ENCODE results near the gene SLCO4A1.

SLCO4A1 gene

DNA sequence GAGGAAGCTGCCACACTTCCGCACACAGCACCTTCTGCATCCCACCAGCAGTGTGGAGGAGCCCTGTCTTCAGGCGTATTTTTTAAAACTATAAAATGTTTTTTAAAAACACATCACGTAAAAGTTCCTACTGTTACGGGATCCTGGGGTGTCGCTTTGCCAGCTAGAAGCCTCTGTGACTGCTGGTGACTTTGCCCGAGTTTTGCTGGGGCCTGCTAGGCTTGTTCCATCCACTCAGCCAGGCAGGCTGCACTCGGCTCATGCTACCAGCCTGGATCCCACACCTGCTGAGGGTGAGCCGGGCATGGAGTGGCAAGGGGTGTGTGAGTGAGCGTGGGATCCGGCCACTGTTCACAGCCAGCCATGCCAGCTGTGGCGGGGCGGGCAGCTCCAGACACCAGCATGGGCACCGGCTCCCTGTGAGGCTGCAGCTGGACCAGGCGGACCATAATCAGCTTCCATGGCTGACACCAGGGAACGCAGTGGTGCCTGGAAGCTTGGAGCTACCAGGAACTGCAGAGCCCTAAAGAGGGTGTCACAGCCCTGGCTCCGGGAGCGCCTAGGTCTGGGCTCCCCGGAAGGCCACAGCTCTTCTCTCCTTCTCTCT is 12.3 kb upstream of the SLCO4A1 start:
- Histone ChIP-seq H3K27ac (ENCODE audit: low read depth, low read length) (no peak overlapping the region), H3K36me3 (ENCODE audit: control insufficient read depth, insufficient read depth, low read length) (no peaks in the 10 kb centered on the region), H3K4me3 (ENCODE audit: low read length) (no peak overlapping the region), H3K9ac (ENCODE audit: low read length) (no peak overlapping the region), H3K27me3 (ENCODE audit: control insufficient read depth, insufficient read depth, low read length) (no peaks in the 10 kb centered on the region), H3K4me1 (ENCODE audit: control insufficient read depth, insufficient read depth, low read length) (no peaks in the 10 kb centered on the region)

- Histone ChIP-seq H3K27ac (ENCODE audit: low read depth, low read length) (no peak overlapping the region), H3K36me3 (ENCODE audit: control insufficient read depth, insufficient read depth, low read length) (no peaks in the 10 kb centered on the region), H3K9ac (ENCODE audit: low read length) (no peak overlapping the region), H3K27me3 (ENCODE audit: control insufficient read depth, insufficient read depth, low read length) (no peaks in the 10 kb centered on the region), H3K4me1 (ENCODE audit: control insufficient read depth, insufficient read depth, low read length) (no peaks in the 10 kb centered on the region), H3K4me3 (ENCODE audit: low read length) (no peak overlapping the region)
Measured at GRCh38 chr20:62631336-62632308, 10.7 kb upstream of the SLCO4A1 start.

DNA sequence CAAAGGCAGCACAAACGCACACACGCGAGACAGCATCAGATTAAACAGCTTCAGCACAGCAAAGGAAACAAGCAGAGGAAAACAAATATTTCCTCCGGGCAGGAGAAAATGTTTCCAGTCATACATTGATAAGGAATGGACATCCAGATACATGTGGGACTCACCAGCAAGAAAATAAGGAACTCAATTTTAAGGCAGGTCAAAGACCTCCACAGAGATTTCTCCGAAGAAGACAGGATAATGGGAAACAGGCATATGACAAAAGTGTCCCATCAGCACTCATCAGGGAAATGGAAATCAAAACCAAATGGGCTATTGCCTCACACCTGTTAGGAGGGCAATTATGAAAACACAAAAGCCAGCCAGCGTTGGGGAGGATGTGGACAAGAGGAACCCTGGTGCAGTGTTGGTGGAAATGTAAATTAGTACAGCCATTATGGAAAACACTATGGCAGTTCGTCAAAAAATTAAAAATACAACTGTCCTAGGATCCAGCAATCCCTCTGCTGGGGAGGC is 9.7 kb upstream of the SLCO4A1 start:
- no peak overlapping the region for H3K27ac ChIP-seq (ENCODE audit: low read depth, low read length)

DNA sequence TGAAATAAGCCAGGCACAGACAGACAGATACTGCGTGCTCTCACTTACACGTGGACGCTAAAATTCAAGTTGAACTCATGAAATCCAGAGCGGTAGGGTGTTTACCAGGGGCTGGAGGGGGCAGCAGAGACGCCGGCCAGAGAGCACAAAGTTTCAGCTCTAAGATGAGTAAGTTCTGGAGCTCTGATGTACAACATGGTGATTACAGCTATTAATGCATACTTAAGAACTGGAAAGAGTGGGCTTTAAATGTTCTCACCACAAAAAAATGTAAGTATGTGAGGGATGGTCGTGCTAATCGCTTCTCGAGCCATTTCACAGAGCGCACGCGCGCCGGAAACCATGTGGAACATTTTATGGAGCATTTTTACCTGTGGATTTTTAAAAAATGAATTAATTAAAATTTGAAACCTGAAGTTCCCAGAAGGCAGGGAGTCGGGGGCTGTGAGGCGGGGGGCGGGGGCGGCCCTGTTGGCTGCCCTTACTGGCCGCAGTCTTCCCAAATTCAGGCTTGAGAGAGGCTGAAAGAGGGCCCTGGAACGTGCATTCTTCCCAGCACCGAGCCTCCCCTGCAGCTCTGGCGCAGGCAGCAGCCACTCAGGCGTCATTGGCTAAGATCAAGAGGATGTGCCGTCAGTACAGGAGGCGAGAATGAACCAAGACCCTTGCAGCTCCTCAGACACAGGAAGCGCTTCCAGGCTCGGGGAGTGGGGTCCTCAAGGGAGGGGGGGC is 8.5 kb upstream of the SLCO4A1 start:
- no peaks in the 10 kb centered on the region for H3K4me1 ChIP-seq (ENCODE audit: control insufficient read depth, insufficient read depth, low read length)
- no peak overlapping the region for H3K9ac ChIP-seq (ENCODE audit: low read length)
- no peaks in the 10 kb centered on the region for H3K36me3 ChIP-seq (ENCODE audit: control insufficient read depth, insufficient read depth, low read length)
- H3K27me3 ChIP-seq (ENCODE audit: control insufficient read depth, insufficient read depth, low read length) = no peaks in the 10 kb centered on the region
- H3K27ac ChIP-seq (ENCODE audit: low read depth, low read length) = no peak overlapping the region
- H3K4me3 ChIP-seq (ENCODE audit: low read length) = no peak overlapping the region

More for the DNA sequence above, 9.7 kb upstream of the SLCO4A1 start:
- no peak overlapping the region for H3K4me3 ChIP-seq (ENCODE audit: low read length)
- H3K36me3 ChIP-seq (ENCODE audit: control insufficient read depth, insufficient read depth, low read length) = no peaks in the 10 kb centered on the region
- H3K27me3 ChIP-seq (ENCODE audit: control insufficient read depth, insufficient read depth, low read length) = no peaks in the 10 kb centered on the region
- no peak overlapping the region for H3K9ac ChIP-seq (ENCODE audit: low read length)
- H3K4me1 ChIP-seq (ENCODE audit: control insufficient read depth, insufficient read depth, low read length) = no peaks in the 10 kb centered on the region

DNA sequence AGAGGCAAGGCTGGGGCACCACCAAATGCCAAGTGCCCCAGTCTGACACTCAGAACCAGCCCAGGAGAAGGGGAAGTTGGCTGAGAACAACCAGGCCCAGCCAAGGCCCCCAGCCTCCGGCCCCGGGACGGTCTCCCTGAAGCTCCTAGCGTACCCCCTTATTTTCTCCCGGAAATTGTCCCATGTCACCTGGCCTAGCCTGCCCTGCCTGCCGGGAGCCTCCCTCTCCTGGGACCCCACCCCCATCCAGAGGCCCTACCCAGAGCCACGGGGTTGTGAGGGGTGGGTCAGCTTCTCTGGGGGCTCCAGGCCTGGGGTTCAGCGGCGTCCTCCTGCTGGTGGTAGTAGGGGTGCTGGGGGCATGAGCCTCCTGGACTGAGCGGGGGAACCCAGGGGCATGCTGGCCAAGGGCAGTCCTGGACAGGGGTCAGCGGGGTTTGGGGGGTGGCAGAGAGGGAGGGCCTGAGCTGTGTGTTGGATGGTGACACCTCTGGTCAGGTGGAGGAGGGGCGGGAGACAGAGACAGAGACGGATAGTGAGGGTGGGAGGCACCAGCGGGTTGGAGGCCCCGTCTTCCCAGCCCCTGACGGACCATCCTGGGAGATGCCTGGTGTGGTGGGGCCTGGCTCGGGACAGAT is 7.9 kb upstream of the SLCO4A1 start:
- H3K27ac ChIP-seq (ENCODE audit: low read depth, low read length) = no peak overlapping the region
- H3K4me3 ChIP-seq (ENCODE audit: low read length) = no peak overlapping the region
- no peaks in the 10 kb centered on the region for H3K4me1 ChIP-seq (ENCODE audit: control insufficient read depth, insufficient read depth, low read length)
- no peaks in the 10 kb centered on the region for H3K36me3 ChIP-seq (ENCODE audit: control insufficient read depth, insufficient read depth, low read length)
- H3K27me3 ChIP-seq (ENCODE audit: control insufficient read depth, insufficient read depth, low read length) = no peaks in the 10 kb centered on the region
- H3K9ac ChIP-seq (ENCODE audit: low read length) = no peak overlapping the region

DNA sequence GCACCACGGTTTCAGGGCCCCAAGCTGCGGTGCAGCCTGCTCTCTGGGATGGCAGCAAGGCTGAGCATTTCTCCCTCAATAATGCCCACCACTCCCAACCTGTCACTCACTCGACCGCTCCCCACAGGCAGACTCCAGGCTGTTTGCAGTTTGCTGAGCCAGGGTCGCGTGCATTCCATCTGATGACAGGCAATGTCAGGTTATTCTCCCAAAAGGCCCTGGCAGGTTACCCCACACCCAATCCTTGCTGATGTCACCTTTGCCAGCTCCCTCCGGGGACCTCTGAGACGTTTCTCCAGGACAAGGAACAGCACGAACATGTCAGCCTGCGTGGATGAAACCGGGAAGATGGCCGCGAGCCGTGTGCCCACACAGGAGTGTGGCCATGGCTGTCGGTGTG is 7.1 kb upstream of the SLCO4A1 start:
- no peaks in the 10 kb centered on the region for H3K27me3 ChIP-seq (ENCODE audit: control insufficient read depth, insufficient read depth, low read length)

GRCh38 chr20:62635852-62636251 is 6.5 kb upstream of the SLCO4A1 start:
- no peaks in the 10 kb centered on the region for H3K4me1 ChIP-seq (ENCODE audit: control insufficient read depth, insufficient read depth, low read length)
- no peak overlapping the region for H3K4me3 ChIP-seq (ENCODE audit: low read length)
- no peak overlapping the region for H3K27ac ChIP-seq (ENCODE audit: low read depth, low read length)
- H3K36me3 ChIP-seq (ENCODE audit: control insufficient read depth, insufficient read depth, low read length) = no peaks in the 10 kb centered on the region
- H3K9ac ChIP-seq (ENCODE audit: low read length) = no peak overlapping the region
- H3K27me3 ChIP-seq (ENCODE audit: control insufficient read depth, insufficient read depth, low read length) = no peaks in the 10 kb centered on the region

More for the DNA sequence above, 7.1 kb upstream of the SLCO4A1 start:
- Histone ChIP-seq H3K9ac (ENCODE audit: low read length) (no peak overlapping the region), H3K36me3 (ENCODE audit: control insufficient read depth, insufficient read depth, low read length) (no peaks in the 10 kb centered on the region), H3K4me1 (ENCODE audit: control insufficient read depth, insufficient read depth, low read length) (no peaks in the 10 kb centered on the region), H3K27ac (ENCODE audit: low read depth, low read length) (no peak overlapping the region), H3K4me3 (ENCODE audit: low read length) (no peak overlapping the region)

DNA sequence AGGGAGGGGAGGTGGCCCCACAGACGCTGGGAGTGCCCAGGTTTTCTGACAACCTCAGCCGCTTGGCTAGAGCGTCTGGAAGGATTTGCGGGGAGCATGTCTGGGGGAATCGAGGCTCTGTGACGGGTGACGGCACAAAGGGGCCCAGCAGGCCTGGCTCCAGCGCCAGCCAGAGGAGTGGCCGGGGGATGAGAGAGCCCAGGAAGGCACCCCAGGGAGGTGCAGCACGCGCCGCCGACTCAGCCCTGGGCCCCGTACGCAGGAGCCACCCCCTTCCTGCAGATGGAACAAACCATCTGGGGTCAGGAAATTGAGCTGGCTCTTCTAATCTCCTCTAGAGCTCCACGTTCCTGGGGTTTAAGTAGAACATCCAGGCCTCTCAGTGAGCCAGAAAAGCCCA is 5.9 kb upstream of the SLCO4A1 start:
- no peak overlapping the region for H3K9ac ChIP-seq (ENCODE audit: low read length)
- H3K27me3 ChIP-seq (ENCODE audit: control insufficient read depth, insufficient read depth, low read length) = no peaks in the 10 kb centered on the region
- H3K27ac ChIP-seq (ENCODE audit: low read depth, low read length) = no peak overlapping the region
- no peak overlapping the region for H3K4me3 ChIP-seq (ENCODE audit: low read length)
- H3K4me1 ChIP-seq (ENCODE audit: control insufficient read depth, insufficient read depth, low read length) = no peaks in the 10 kb centered on the region
- no peaks in the 10 kb centered on the region for H3K36me3 ChIP-seq (ENCODE audit: control insufficient read depth, insufficient read depth, low read length)

DNA sequence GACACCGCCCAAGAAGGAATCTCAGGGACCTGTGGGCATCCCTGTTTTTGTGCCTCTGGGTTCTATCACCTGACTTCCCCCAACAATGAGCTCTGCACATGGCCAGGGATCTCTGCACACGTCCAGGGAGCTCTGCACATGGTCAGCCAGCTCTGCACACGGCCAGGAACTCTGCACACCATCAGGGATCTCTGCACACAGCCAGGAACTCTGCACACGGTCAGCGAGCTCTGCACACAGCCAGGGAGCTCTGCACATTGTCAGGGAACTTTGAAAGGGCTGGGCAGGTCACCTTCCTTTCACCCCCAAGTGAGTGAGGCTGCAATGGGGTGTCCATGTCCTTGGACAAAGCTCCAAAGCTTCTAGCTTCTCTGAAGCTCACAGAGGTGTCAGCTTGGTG is 5.2 kb upstream of the SLCO4A1 start:
- Histone ChIP-seq H3K27me3 (ENCODE audit: control insufficient read depth, insufficient read depth, low read length) (no peaks in the 10 kb centered on the region), H3K4me1 (ENCODE audit: control insufficient read depth, insufficient read depth, low read length) (no peaks in the 10 kb centered on the region), H3K4me3 (ENCODE audit: low read length) (no peak overlapping the region), H3K27ac (ENCODE audit: low read depth, low read length) (no peak overlapping the region), H3K9ac (ENCODE audit: low read length) (no peak overlapping the region), H3K36me3 (ENCODE audit: control insufficient read depth, insufficient read depth, low read length) (no peaks in the 10 kb centered on the region)

DNA sequence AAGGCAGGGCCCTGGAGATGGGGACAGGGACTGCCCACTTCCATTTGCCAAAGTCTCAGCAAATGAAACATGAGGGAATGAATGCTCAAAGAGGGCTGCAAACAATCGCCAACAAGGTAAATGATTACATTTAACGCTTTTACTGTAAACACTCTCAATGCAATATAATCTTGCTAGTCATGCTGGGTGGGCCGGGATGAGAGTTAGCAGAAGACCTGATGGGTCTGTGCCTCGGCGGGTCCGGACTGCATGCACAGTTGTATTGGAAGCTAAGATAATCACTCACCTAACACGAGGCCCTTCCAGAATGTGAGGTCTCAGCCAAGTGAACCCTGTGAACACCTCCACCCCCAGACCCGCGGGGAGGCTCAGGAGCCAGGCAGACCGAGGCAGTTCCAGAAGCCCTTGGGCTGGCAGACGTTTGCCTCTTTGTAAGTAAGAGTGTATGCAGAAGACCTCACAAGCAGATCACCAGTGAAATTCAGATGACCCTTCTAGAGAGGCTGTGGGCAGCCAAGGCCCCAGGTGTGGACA is 4.7 kb upstream of the SLCO4A1 start:
- Histone ChIP-seq H3K4me3 (ENCODE audit: low read length) (no peak overlapping the region), H3K27me3 (ENCODE audit: control insufficient read depth, insufficient read depth, low read length) (no peaks in the 10 kb centered on the region), H3K27ac (ENCODE audit: low read depth, low read length) (no peak overlapping the region), H3K36me3 (ENCODE audit: control insufficient read depth, insufficient read depth, low read length) (no peaks in the 10 kb centered on the region), H3K9ac (ENCODE audit: low read length) (no peak overlapping the region), H3K4me1 (ENCODE audit: control insufficient read depth, insufficient read depth, low read length) (no peaks in the 10 kb centered on the region)

DNA sequence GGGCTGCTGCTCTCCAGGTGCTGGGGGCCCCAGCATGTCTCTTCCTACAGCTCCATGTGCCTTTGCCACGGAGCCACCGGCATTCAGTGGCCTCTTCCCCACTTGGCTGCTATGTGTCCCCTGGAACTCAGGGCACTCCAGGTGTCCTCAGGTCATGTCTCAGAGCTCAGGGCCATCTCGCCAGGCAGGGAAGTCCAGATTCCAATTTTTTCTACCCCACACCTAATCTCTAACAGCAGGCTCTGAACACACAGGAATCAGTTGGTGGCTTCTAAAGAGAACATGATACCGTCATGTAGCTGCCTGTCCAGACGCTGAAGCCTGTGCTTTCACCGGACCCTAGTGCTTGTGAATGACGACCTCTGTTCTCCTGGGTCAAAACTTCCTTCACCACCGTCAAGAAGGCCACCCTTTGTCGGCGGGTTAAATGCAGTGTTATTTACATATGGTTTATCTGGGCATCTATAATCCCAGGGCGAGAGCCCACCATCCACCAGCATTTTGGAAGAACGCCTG is 4.2 kb upstream of the SLCO4A1 start:
- H3K36me3 ChIP-seq (ENCODE audit: control insufficient read depth, insufficient read depth, low read length) = no peaks in the 10 kb centered on the region
- peaks cover 1% of the 10 kb centered on the region for H3K27me3 ChIP-seq (ENCODE audit: control insufficient read depth, insufficient read depth, low read length)
- no peak overlapping the region for H3K27ac ChIP-seq (ENCODE audit: low read depth, low read length)
- H3K4me1 ChIP-seq (ENCODE audit: control insufficient read depth, insufficient read depth, low read length) = no peaks in the 10 kb centered on the region
- no peak overlapping the region for H3K4me3 ChIP-seq (ENCODE audit: low read length)
- no peak overlapping the region for H3K9ac ChIP-seq (ENCODE audit: low read length)
